Hematopoietic multipotent progenitor cell treated with erythropoietin and hydrocortisone succinate and interleukin-3 and kit ligand, for 15 days (in vitro differentiated cells): Measurements from ENCODE around the gene COQ5.
A peak's percentile ranks its signal among the peaks of the same experiment; 100 is the strongest.

Source experiments
- DNase-seq: peaks from one replicate; pipeline ENCODE4 v3.0.0-alpha.2; 2015; ENCODE audit warnings: low spot score

The COQ5 gene

DNA sequence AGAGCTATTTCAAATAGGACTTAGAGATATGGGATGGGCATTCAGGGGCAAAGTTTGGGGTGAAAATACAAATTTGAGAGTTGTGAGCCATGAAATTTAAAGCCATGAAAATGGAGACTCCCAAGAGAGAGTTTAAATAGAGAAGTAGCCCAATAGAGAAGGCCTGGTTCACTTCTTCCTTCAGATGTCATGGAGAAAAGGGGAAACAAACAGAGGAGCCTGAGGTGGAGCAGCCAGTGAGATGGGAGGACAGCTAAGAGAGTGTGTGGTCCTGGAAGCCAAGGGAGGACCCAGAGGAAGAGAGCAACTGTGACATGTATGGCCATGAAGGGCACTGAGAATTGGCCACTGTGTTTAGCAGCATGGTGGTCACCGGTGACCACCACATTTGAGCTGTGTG, 45.3 kb downstream of the COQ5 start:
- no peak for DNase-seq

- DNase-seq: no peak
Observed at GRCh38 chr12:120481022-120481767, 47.8 kb downstream of the COQ5 start.

- DNase-seq: no peak
Observed at GRCh38 chr12:120480211-120480610, 48.7 kb downstream of the COQ5 start.

GRCh38 chr12:120479458-120479857, 49.5 kb downstream of the COQ5 start:
- DNase-seq: no peak

DNA sequence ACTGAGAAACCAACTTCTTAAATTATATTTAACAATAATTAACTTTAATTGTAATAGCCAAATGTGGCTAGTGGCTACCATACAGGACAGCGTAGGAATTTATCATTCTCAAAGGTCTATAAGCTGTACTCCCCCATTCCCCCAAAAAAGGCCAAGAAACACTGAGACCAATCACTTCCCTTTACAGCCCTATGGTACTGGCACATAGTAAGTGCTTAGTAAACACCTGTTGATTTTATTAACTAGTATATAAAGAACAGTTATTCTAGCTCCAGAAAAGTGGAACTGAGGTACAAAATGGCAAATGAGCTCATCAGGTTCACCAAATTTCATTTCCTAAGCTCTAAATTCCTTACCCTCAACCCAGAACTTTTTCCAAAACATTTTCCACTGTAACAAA, 53.3 kb downstream of the COQ5 start:
- DNase-seq: no peak

DNA sequence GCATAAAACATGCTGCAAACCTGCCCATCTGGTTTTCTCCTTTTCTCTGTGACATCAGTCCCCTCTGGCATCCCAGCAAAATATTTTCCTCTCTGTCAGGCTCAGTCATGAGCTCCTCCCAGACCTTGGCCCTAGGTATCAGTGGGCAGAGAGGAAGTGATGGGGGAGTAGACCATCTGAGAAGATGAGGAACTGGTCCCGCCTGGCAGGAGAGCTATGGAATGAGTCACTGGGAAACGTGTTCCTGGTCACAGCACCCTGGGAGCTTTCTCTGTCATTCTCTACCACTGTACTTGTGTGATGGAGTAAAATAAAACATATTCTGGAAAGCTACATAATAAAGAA, 54.4 kb downstream of the COQ5 start:
- DNase-seq: no peak

- DNase-seq: no peak
Observed at GRCh38 chr12:120473807-120474615, 54.9 kb downstream of the COQ5 start.

GRCh38 chr12:120472521-120472920, 56.4 kb downstream of the COQ5 start:
- no peak for DNase-seq

GRCh38 chr12:120470150-120470784, 58.7 kb downstream of the COQ5 start:
- DNase-seq: no peak

DNA sequence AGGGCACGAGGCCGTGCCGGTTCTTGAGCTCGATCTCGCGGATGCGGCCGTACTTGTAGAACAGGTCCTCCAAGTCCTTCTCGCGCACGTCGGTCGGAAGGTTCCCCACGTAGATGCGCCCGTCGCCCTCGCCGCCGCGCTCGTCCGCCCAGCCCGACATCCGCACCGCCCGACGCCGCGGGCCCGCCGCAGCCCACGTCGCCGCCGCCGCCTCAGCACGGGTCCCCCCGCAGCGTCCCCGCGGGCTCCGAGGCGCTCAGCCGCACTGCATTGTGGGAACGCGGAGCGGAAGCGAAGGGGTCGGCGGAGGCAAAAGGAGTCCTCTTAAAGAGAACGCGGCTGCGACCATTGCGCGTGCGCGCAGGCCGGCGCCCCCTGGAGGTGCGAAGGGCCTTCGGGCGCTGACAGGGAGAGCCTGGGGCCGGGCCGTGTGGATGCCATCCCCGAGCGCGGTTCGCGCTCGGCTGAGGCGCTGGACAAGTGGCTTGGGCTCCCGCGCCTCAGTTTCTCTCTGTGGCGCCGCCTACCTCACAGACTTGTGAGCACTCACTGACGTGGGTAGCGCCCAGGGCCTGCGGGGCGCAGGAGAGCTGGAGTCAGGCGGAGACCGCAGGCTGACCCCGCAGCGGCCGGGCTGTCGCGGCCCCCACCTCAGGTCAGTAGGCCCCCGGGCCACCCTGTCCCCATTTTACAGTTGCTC, 59.4 kb downstream of the COQ5 start, which contains the start of gene SRSF9:
TSS of gene SRSF9 (minus strand) at position 299 of the 700 bp plus-strand sequence. CDS start at position 160, 139 bp downstream.
- peak; percentile 97 for DNase-seq

GRCh38 chr12:120468821-120469449, 60.0 kb downstream of the COQ5 start:
- DNase-seq: no peak

DNA sequence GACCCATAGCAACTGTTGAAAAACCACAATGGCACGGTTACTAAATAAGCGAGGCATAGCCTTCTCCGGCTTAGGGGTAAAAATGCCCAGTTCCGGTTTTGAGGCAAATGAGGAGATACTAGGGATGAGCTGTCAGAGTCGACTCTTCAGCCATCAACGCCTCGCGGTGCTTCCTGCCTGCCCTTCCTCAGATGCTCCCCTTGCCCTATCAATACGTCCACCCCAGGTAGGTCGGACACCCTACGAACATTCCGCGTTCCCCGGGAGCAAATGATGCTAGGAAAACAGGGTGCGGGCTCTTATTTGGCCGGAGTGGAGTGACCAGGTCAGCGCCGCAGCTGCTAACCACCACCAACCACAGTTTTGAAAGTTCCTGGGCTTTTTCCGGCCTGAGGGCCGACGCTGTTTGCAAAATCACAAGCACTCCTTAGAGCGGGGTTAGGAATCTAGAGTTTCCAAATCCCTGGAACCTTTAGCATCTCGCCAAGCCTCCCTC, 60.6 kb downstream of the COQ5 start:
- DNase-seq: no peak

DNA sequence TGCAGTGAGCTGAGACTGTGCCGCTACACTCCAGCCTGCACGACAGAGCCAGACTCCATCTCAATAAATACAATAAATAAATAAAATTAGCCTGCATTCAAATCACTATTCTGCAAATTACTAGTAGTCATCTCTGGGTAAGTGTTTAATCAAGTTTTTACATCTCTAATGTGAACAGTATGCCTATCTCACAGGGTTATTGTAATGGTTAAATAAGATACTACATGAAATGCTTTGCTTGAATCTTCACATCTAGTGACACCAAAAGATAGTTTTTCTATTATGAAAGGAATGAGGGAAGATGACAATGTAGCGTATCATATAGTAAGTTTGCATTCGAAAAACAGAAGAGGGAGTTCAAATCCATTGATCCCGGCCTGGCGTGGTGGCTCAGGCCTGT, 61.5 kb downstream of the COQ5 start:
- no peak for DNase-seq

DNA sequence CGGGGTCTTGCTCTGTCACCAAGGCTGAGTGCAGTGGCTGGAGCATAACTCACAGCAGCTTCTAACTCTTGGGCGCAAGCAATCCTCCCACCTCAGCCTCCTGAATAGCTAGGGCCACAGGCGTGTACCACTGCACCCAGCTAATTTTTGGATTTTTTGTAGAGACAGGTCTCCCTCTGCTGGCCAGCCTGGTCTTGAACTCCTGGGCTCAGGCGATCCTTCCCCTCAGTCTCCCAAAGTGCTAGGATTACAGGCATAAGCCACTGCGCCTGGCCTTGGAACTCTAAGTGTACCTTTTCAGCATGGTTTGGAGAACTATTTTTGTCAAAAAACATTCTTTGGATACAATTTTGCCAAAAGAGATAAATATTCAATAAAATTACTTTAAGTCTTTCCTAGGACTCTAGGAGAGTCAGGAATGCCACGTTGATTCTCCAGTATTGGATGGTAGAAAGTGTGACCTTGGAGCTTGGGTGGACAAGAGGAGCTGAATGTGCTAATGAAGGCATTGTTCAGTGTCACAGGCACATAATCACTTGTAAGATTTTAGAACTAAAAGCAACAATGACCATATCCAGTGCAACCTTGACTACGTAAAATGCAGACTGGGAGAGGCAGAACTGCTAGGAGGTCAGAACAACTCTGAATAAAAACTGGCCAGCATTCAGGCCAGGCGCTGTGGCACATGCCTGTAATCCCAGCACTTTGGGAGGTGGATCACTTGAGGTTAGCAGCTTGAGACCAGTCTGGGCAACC, 62.2 kb downstream of the COQ5 start:
- peak; percentile 67 for DNase-seq

GRCh38 chr12:120465756-120466155, 63.2 kb downstream of the COQ5 start:
- no peak for DNase-seq

DNA sequence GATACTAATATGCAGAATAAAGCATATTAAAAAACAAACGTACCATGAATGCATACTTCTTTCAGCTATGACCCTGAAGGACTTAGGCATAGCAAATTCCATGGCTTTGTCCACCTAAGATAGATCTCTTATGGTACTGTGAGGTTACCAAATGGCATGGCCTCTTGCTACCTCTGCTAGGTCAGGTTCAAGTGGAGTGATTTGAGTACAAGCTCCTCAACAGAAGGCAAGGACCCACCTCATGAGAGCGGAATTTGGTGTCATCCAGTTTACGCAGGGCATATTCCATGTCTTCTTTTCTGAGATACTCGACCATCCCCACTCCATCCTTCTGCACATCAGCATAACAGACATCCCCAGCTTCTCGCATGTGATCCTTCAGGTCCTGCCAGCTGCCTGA, 65.2 kb downstream of the COQ5 start:
- no peak for DNase-seq

- no peak for DNase-seq
Observed at GRCh38 chr12:120462099-120462640, 66.8 kb downstream of the COQ5 start.

DNA sequence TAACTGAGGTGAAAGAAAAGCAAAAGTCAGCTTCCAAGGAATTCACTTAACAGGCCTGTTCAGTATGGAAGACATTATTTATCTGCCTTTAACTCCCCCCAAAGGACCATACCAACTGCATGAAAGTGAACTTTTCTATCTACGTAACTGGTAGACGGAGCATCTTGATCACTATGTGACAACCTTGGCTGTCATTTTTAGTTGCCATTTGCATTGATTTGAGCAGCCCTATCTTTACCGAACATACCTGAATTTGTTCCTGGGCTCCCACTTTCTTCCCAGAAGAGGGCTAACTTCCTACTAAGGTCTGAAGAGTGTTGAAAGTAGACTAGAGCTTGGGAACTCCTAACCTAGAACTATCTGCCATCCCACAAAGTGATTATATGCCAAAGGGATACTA, 68.8 kb downstream of the COQ5 start:
- DNase-seq: no peak

- DNase-seq: no peak
Observed at GRCh38 chr12:120457133-120457532, 71.8 kb downstream of the COQ5 start.

DNA sequence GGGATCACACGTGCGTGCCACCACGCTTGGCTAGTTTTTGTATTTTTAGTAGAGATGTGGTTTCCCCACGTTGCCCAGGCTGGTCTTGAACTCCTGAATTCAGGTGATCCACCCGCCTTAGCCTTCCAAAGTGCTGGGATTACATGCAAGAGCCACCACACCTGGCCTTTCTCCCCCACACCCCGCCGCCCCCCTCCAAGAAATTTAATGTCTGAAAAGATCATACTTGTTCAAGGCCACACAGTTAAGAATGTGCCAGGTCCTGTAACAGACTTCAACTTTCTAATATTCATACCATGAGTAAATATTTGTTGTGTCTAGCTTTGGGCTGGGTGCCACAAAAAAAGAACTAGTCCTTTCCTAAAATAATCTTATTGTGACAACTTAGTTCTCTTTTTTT, 73.7 kb downstream of the COQ5 start:
- no peak for DNase-seq

GRCh38 chr12:120453977-120454376, 75.0 kb downstream of the COQ5 start:
- DNase-seq: peak; percentile 61
